Measurements from ENCODE around the gene EPHA8.

Gene EPHA8

DNA sequence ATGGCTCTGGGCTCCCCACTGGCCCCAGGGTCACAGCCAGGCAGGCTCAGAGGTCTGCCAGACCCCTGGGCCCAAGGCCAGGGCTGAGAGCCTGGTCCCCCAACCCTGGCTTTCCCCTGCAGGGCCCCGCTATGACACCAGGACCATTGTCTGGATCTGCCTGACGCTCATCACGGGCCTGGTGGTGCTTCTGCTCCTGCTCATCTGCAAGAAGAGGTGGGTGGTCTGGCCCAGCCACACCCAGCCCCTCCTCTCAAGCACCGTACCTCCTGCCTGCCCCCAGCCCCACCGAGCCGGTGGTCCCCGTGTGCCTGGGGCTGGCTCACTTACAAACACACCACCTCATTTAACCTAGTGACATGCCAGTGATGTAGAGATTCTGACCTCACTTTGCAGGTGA lies 31.8 kb downstream of the EPHA8 start:
- DNase-seq = no peak

DNA sequence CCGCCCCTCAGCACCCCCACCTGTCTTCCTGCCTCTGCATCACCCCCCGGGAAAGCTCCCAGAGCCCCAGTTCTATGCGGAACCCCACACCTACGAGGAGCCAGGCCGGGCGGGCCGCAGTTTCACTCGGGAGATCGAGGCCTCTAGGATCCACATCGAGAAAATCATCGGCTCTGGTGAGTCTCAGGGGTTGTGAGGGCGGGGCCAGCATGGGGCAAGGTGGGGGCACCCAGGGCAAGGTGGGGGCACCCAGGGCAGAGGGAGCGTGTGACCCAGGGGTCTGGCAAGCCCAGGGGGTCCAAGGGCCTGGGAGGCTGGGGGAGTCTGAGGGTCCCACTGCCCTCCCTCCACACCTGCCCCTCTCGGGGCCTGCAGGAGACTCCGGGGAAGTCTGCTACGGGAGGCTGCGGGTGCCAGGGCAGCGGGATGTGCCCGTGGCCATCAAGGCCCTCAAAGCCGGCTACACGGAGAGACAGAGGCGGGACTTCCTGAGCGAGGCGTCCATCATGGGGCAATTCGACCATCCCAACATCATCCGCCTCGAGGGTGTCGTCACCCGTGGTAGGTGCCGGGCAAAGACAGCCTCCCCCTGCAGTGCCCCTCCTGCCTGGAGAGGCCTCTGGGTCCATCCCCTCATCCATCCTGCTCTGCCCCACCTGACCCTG lies 34.1 kb downstream of the EPHA8 start:
- DNase-seq = no peak

DNA sequence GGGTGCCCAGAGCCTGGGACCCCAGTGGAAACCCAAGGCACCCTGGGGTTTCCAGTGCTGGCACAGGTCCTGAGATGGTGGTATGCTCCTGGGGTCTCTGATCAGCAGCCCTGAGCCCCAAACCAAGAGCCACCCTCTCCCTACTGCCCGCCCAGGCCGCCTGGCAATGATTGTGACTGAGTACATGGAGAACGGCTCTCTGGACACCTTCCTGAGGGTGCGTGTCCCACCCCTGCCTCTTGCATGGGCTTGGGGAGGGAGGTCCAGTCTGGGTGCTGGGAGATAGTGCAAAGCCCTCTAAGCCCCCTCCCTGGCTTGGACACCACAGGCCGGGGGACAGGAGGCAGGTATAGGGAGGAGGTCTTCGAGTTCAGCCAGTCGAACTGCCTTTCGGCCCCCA lies 34.7 kb downstream of the EPHA8 start:
- no peak for DNase-seq

DNA sequence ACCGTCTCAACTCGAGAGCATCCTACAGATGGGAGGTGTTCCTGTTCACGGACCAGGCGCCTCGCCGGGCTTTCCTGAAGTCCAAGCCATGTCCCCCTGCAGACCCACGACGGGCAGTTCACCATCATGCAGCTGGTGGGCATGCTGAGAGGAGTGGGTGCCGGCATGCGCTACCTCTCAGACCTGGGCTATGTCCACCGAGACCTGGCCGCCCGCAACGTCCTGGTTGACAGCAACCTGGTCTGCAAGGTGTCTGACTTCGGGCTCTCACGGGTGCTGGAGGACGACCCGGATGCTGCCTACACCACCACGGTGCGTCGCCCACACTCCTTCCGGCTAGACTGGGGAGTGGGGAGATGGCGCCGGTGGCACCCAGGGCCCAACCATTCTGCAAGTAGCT lies 35.4 kb downstream of the EPHA8 start:
- DNase-seq = no peak

DNA sequence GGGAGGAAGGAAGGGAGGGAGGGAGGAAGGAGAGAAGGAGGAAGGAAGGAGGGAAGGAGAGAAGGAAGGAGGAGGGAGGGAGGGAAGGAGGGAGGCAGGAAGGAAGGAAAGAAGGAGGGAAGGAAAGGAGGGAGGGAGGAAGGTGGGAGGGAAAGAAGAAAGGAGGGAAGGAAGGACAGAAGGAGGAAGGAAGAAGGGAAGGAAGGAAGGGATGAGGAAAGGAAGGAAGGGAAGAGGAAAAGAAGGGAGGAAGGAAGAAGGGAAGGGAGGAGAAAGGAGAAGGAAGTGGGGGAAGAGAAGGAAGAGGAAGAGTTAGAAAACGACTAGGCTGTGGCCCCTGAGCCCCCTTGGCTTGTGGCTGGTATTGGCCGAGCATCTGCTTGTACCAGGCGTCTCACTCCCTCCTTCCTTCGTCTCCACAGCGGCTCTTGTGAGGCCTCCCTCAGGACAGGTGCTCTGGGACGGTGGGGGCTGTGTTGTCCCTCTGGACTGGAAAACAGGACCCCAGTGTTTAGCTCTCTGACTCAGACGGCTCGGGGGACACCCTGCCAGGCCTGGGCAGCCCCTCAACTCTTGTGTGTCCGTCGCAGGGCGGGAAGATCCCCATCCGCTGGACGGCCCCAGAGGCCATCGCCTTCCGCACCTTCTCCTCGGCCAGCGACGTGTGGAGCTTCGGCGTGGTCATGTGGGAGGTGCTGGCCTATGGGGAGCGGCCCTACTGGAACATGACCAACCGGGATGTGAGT lies 37.0 kb downstream of the EPHA8 start:
- no peak for DNase-seq

DNA sequence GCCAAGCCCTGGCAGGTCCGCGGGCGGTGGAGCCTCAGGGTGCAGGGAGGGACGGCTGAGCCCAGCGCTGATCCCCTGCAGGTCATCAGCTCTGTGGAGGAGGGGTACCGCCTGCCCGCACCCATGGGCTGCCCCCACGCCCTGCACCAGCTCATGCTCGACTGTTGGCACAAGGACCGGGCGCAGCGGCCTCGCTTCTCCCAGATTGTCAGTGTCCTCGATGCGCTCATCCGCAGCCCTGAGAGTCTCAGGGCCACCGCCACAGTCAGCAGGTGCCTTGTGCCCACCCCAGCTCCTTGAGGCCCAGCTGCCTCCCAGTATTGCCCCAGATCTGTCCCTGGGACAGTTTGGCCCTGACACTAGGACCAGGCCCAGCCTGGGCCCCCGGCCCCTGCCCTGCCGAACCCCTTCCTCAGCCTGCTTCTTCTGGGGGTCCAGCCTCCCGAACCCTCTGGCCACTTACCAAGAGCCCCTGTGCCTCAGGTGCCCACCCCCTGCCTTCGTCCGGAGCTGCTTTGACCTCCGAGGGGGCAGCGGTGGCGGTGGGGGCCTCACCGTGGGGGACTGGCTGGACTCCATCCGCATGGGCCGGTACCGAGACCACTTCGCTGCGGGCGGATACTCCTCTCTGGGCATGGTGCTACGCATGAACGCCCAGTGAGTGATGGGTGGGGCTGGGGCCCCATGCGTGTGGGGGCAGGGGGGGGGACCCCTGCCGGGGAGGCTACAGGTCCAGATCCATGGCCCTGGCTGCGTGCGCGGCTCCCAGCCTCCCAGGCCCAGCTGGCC lies 37.7 kb downstream of the EPHA8 start:
- no peak for DNase-seq

DNA sequence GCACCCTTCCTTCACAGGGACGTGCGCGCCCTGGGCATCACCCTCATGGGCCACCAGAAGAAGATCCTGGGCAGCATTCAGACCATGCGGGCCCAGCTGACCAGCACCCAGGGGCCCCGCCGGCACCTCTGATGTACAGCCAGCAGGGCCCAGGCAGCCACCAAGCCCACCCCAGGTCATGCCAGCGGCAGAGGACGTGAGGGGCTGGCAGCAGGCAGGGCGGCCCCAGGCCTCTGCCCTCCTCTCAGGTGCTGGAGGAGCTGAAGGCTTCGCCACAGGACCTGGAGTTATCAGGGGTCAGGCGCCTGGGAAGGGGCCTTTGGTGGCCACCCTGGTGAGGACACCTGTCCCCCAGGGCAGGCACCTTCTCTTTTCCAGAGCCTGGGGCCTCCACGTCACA lies 38.3 kb downstream of the EPHA8 start:
- no peak for DNase-seq

DNA sequence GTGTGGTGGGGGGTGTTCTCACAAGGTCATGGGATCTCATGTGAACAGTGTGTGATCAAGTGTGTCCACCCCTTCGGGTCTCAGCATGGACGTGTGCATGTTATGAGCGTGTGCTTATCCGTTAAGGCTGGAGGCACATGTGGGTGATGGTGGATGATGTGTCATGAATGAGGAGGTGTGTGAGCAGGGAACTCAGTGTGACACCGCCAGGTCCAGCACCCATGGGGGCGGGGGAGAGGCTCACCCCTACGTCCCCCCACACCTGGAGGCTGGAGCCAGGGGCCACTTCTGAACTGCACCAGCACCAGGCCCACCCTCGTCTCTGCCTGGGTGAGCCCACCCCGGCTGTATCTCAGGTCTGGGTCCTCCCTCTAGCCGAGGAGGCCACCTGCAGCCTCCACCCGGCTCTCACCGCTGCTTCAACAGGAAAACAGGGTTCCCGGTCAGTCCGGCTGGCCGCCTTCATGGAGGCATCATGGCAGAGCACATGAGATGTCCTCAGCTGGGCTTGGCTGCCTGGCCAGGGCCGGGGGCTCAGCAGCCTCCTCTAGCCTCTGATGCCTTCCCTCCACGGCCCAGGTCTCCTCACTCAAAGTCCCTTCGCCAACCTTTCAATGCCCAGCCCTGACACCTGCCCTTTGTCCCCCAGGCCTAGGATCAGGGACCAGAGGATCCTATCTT lies 38.9 kb downstream of the EPHA8 start:
- no peak for DNase-seq

DNA sequence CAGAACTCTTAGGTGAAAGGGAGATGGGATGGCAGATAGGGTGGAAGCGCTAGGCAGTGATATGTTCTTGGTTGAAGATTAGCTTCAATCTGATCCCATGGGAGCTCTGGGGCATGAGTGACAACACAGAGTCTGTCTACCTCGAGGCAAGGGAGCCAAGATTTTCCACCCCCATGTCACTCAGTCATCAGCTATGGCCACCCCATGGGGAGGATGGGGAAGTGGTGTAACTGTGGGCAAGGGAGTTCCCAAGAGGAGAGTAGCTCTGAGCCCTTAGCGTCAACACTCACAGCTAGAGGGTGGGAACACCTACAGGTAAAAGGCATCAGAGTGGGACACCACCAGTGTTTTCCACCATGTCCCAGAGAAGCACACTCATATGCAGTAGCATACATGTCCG lies 42.9 kb downstream of the EPHA8 start:
- DNase-seq = no peak

DNA sequence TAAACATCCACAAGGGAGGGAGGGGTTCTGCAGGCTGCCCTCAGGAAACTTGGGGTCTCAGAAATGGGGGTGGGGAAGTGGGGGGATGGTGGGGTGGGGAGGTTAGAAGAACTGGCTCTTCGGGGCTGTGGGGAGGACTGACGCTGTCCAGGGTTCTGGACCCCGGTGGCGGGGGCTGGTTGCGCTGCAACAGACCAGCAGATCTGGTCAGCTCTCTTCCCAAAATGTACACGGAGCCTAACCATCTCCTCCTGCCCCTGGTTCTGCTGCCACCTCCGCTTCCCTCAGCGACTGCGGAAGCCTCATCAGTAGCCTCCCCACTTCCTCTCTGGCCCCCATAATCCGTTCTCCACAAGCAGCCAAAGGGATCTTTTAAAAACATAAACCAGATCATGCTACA lies 43.9 kb downstream of the EPHA8 start:
- no peak for DNase-seq

DNA sequence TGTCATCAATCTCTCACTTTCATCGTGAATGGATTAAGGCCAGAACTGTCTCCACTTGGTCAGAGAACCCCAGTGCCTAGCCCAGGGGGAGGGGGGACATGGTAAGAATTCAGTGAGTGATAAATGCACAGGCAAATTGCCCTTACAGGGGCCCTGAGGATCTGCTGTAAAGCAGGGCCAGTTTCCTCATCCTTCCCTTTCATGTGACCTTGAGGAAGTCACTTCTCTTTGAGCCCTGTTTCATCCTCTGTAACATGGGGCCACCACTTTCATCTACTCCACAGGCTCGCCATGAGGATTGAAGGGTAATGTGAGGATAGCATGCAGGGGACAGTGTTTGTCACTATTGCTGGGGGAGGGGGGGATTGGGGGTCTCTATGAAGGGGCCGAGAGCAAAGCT lies 45.1 kb downstream of the EPHA8 start:
- no peak for DNase-seq

DNA sequence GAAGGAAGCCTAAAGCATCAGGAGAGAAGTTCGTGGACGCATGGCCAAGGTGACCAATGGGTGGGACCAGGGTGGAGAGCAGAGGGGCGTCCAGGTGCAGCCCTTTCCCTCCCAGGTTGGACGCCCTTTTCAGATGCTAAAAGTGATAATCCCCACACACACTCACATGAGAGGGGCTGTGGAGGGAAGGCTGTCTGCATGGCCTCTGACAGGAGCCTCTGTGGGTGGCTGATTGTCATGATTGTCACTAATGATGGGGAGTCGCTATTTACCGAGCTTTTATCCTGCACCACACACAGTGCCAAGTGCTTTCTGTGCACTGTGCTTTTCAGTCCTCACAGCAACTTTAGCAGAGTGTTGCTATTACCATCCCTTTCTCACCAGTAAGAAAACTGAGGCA lies 46.0 kb downstream of the EPHA8 start:
- DNase-seq = no peak

DNA sequence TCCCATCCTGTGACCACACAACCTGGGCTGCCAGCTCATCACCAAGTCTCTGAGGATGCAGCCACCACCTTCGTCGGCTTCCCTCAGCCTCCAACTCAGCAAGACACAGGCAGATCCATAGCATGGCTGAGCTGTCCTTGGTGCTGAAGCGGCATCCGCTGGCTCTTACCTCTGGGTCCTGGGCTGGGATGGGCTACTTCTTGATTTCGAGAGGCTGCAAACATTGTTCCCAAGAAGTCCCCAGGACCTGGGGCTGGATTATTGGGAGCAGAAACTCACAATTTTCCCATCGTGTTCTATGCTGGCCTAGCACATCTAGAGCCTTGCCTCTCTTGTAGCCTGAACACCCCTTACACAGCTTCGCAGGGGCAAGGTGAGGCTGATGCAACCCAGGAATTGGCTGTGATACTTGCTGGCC lies 48.2 kb downstream of the EPHA8 start:
- DNase-seq = no peak

DNA sequence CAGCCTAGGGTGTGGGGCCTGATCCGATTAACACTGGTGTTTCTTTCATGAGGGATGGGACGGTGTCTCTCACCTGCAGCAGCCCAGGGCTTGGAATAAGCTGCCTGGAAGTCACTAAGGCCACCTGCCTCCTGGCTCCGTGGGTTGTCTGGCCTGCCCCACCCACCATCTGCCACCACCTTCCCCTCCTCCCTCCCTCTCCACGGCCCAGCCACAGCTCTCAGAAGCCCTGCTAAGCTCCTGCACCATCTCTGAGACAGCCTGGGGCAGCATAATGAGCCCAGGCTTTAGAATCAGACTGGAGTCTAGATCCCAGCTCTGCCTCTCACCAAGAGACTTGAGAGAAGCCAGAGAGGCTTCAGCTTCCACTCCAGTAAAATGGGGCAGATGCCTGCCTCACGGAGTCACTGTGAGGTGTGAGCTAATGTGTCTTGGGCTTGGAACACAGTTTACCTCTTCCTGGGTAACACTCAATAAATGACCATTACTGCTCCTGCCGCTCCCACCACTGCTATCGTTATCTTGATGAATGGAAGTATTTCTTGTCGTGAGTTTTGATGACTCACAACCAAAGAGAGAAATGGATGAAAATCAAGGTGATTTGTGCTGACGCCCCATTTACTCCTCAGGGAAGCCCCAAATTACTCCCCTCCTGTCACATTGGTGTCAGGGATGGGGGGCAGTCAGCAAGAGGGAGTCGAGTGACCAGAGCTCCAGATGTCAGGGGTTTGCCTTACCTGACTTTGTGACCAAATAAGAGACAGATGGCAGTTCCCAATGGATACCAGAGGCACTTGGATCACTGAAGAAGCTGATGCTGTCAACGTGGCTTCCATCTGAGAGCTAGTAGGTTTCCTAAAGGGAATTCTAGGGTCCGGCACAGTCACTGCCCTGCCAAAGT lies 49.6 kb downstream of the EPHA8 start:
- no peak for DNase-seq

DNA sequence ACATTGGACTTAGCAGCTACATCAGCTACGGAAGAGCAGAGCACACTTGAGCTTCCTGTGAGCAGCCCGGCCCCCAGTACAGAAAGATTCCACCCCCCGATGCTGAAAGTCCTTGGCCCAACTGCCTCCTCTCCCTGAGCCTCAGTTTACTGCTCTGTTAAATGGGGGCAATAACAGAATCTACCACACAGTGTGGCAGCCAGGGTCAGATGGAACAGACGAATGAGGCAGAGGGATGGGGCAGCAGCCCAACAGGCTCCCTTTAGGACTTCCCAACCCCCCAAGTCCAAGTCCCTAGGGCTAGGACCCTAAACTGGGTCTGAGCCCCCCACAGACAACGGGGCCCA lies 50.3 kb downstream of the EPHA8 start:
- DNase-seq = no peak

DNA sequence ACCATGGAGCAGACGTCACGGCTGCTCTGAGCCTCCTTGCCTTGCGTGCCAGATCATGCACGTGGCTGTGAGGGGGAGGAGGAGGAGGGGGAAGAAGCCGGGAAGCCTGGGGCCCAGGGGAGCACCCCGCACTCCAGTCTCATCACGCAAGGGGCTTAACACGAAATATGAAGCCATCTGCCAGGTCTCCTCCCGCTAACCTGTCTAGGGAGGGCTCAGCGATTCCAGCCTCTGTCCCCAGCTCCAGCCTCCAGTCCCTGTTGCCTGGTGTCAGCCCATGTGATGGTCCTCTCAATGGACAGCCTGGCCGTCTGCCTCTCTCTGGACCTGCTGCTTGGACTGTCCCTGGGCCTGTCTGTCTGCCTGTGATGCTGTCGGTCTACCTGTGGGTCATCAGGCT lies 50.7 kb downstream of the EPHA8 start:
- DNase-seq = no peak

DNA sequence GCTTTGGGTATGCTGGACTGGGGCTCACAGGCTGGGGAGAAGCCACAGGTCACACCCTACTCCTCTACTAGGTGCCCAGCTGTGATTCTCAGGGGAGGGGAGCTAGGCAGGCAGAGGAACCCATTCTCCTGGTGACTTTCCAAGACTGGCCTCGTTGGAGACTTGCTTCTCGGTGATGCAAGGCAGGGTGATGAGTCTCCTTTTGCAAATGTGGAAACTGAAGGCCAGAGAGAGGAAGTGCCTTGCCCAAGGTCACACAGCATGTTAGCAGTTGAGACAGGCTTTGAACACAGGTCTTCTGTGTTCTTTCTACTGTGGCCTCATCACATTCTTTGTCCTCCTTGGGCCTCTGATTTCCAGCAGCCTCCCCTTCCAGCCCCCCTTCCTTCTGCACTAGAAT lies 52.6 kb downstream of the EPHA8 start:
- no peak for DNase-seq

DNA sequence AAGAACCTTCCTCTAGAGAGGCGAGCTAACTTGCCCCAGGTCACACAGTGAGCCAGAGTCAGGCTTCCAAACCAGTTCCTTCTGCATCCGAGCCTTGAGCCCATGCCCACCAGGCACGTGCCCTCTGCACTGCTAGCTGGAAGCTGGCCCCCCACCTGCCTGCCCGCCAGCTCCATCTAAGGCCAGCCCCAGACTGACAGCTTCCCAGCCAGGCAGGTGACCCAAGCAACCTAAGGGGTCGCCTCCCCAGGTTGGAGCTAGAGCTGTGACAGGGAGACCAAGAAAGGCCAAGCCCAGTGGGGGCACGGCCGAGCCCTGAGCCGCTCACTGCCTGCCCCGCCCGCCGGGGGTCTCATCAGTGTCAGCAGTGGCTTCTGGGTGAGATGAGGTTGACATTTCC lies 53.3 kb downstream of the EPHA8 start:
- no peak for DNase-seq

DNA sequence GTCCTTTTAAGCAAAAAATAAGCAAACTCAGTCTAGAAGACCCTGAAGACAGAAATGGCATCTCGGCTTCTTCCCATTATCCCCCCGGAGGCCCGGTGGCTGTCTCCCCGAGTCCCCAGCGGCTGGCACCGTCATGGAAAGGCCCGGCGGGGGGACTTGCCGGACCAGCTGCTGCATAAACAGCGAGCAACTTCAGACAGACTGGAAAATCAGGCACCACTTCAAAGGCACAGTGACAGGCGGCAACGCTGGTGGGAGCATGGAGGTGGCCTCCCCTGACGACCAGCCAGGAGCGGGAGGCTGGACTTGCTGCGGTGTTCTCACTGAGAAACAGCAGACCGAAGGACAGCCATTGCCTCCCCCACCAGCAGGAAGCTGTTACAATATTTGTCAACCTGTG lies 54.8 kb downstream of the EPHA8 start:
- no peak for DNase-seq

DNA sequence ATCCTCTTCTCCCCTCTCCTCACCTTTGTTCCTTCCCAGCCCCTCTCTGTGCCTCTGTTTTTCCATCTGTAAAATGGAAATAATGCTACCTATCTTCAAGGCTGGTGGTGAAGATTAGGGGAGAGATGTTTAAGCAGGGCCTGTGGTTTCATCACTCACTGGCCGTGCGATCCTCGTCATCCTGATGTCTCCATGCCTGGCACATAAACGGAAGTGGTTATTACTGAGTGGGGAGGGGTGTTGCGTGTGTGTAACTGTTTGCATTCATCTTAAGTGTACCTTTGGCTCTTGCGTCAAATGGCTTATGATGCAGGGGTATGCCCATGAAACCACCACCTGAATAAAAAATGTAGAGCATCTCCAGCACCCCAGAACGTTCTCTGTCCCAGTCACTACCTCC lies 56.0 kb downstream of the EPHA8 start:
- no peak for DNase-seq

DNA sequence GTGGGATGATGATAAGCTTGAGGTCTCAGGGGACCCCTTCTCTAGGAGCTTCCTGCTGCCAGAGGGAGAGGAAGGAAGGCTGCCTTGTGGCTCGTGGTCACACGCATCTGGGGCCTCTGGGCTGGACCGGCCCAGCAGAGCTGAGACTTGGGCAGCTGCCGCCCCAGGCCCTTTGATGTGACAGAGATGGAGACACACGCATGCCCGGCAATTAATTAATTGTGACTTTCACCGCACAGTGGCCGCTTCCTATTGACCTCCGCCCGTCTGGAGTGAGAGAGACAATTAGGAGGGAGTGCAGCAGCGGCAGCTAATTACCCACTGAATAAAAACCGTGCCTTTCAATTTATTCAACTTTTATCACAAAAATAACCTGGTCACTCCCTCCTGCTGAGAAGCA lies 56.5 kb downstream of the EPHA8 start:
- no peak for DNase-seq

DNA sequence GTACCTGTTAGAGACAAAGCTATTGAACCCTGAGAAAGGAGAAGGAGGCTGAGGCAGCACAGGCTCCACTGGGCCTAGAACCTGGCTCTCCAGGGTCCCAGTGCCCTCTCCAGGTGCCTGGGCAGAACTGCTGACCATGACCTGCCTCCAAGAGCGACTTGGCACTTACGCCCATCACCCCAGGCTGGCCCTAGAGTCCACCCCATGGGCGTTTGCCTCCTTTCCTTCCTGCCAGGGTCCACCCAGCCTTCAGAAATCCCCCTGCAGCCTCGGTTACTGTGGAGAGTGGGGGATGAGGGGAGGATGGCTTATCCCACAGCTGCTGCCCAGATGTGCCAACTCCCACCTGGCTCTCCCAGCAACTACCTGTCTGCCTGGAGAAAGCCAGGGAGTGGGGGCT lies 58.5 kb downstream of the EPHA8 start:
- no peak for DNase-seq
